HUDEP-2 (cell line): ENCODE data around the gene SGSM2.
A peak's percentile ranks its signal among the peaks of the same experiment; 100 is the strongest.

Experiments
- DNase-seq, 76 experiments: peaks; one replicate each; lab custom pipeline; 2025; ENCODE audit not compliant: unreplicated experiment in 76 of 76; lab: John Stamatoyannopoulos, UW

The SGSM2 gene

GRCh38 chr17:2336215-2336851 lies 968 bp upstream of the SGSM2 start, which contains the start of gene TSR1:
TSR1 (minus strand) TSS chr17:2336457; CDS start chr17:2336427, 30 bp downstream.
- DNase-seq, result peak in 75 of 76 experiments; percentile 21 to 91 (median 78)

GRCh38 chr17:2337544-2338314 lies 428 bp downstream of the SGSM2 start:
- peak in 42 of 76 experiments; percentile 2 to 60 (median 30) for DNase-seq

GRCh38 chr17:2338315-2338657 lies 985 bp downstream of the SGSM2 start:
- no peak for DNase-seq

DNA sequence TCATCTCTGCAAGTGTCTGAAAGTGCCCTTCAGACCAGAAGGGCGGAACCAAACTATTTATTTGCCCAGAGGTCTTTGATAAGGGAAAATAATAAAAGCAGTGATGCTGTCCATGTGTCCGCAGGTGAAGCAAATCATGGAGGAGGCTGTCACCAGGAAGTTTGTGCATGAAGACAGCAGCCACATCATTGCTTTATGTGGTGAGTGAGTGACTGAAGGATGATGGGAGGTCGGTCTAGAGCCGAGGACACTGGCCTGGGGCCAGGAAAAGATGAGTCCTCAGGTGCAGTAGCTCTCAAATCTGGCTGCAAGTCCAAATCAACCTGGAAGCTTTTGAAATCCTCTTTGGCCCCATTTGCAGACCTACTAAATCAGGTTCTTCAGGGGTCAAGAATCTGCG lies 6.1 kb downstream of the SGSM2 start:
- peak in 2 of 76 experiments; percentile 9 to 12 for DNase-seq

DNA sequence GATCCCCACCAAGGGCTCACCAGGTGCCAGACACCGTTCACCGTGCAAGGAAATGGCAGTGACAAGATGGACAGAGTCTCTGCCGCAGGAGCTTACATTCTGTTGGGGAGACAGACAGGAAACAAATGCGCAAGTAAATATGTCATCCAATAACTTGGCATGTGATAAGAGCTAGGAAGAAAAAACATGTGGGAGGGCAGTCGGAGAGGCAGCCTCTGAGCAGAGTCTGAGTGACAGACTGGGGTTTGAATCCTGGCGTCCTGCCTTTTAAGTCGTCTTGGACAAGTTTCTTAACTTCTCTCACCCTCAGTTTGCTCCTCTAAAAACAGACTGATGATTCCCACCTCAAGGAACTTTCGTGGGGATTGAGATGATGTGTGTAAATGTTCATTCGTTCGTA lies 7.2 kb downstream of the SGSM2 start:
- DNase-seq, result no peak

- no peak for DNase-seq
These were observed 9.2 kb downstream of the SGSM2 start for GRCh38 chr17:2346475-2346874.

GRCh38 chr17:2347805-2348685 lies 10.7 kb downstream of the SGSM2 start:
- no peak for DNase-seq

GRCh38 chr17:2351269-2351668 lies 14.0 kb downstream of the SGSM2 start:
- DNase-seq, result no peak

DNA sequence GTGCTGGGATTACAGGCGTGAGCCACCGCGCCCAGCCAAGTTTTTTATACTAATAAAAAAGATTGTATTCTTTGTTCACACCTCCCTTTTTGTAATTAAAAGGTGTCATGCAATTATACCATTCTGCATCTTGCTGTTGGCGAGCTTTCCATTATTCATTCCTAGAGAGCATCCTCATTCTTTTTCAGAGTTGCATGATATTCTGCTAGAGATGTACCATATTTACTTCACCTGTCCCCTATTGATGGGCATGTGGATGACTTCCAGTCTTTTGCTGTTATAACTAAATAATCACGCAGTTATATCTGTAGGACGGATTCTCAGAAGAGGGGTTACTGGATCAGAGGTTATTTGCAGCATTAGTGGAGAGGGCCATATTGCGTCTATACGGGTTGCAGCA lies 17.0 kb downstream of the SGSM2 start:
- DNase-seq, result no peak

GRCh38 chr17:2357237-2357636 lies 19.9 kb downstream of the SGSM2 start:
- DNase-seq, result no peak

DNA sequence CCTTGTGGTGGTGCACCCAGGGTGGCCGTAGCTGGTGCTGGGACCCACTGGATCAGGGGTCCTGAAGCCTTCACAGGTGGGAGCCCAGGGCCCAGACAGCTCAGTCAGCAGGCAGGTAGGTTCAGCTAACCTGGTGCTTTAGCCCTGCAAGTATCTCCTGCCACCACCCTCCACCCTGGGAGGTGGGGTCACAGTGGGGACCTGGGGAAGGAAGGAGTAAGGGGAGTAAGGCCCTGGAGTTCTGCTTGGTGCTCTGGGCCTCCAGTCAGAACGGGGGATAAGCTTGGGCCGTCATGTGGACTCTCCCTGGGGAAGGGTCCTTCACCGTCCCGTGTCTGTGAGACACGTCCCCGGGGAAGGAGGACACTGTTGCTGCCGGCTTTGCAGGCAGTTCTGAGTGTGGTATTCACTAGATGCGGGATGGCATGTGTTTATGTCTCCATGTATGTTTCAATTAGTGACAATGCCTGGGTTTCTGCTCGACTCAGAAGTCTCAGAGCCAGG lies 20.7 kb downstream of the SGSM2 start:
- no peak for DNase-seq

- DNase-seq, result no peak
These were observed 23.9 kb downstream of the SGSM2 start for GRCh38 chr17:2361010-2361760.

GRCh38 chr17:2362016-2362415 lies 24.7 kb downstream of the SGSM2 start:
- no peak for DNase-seq

GRCh38 chr17:2362416-2362815 lies 25.1 kb downstream of the SGSM2 start:
- no peak for DNase-seq

DNA sequence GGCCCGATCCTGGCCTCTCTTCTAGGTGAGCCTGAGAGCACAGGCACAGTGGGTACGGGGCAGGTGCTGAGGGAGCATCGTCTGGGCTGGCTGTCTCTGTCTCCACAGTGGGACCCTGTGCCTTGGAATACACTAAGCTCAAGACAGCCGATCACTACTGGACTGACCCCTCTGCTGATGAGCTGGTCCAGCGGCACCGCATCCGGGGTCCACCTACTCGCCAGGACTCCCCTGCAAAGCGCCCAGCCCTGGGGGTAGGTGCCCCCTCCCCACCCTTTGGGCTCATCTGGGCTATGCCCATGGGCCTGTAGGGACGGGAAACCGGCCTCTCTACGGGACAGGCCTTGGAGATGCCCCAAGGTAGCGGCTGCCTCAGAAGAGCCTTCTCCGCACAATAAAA lies 25.6 kb downstream of the SGSM2 start:
- DNase-seq, result no peak

GRCh38 chr17:2363318-2363717 lies 26.0 kb downstream of the SGSM2 start:
- no peak for DNase-seq

DNA sequence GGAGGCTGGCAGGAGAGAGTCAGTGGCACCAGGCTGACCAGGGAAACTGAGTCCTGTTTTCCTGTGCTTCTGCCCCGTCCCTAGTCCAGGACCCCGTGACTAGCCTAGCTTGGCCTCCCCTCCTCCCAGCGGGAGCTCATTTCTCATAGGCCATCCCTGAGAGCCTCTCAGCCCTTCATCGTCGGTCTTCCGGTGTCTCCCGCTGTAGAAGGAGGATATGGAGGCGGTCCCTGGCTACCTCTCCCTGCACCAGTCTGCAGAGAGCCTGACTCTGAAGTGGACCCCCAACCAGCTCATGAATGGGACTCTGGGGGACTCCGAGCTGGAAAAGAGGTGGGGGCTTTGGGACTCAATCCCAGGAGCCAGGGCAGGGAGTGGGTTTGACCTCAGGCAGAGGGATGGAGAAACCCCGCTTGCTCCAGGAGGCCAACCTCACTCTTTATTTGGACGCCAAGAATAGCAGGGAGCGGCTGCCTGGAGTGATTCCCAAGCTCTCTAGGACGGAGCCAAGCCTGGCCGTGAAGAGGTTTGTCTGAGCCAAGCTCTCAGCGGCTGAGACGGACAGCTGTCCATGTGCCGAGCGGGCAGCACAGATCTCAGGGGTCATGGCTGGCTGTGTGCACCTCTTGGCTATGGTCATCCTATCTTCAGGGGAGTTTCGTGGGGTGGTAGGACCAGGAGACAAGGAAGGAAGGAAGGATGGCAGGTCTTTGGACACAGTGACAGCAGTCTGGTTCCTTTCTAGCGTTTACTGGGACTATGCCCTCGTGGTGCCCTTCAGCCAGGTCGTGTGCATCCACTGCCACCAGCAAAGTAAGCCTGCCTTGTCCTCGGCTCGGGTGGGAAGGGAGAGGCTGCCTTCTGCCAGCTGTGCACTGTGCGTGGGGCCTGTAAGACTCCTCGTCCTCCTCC lies 26.8 kb downstream of the SGSM2 start:
- DNase-seq, result no peak

DNA sequence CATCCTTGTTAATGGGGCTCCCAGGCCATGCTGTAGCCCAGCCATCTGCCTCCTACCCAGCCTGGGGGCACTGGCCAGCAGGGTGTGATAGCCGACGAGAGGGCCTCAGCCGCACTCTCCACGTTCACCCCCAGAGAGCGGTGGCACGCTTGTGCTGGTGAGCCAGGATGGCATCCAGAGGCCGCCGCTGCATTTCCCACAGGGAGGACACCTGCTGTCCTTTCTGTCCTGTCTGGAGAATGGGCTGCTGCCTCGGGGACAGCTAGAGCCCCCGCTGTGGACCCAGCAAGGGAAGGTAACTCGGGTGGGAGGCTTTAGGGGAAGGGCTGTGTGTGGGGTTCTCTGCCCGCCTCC lies 27.4 kb downstream of the SGSM2 start:
- no peak for DNase-seq

DNA sequence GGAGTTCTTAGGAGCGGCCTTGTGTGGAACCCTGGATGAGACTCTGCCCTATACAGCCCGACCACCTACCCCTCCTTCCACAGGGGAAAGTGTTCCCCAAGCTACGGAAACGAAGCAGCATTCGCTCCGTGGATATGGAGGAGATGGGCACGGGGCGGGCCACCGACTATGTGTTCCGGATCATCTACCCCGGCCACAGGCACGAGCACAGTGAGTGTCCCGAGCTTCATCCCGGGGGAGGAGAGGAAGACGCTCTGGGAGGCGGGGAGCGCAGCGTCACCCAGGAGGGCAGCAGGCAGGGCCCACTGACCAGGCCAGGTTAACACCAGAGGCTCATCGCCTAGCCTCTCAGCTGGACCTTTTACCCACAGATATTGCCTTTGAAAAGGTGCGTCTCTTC lies 27.8 kb downstream of the SGSM2 start:
- DNase-seq, result no peak
